GM12891 (cell line): ENCODE data around the gene CMIP.

Experiments
- DNase-seq: peaks from one replicate; pipeline ENCODE4 v3.0.0; 2011; ENCODE audit warnings: low spot score; ENCODE audit not compliant: insufficient read length
- FAIRE-seq: peaks from 2 replicates; lab custom pipeline; 2011; peaks lifted over from hg19 to GRCh38; lab: Jason Lieb, UNC
- PAX5 ChIP-seq: IDR thresholded peaks from 2 replicates; pipeline ENCODE4 v1.6.1; 2011; ENCODE audit warnings: low read length, moderate library complexity, mild to moderate bottlenecking; ENCODE audit not compliant: insufficient read depth, severe bottlenecking
- POLR2A ChIP-seq: IDR thresholded peaks from 2 replicates; pipeline ENCODE4 v1.6.1; 2011; ENCODE audit warnings: low read depth, low read length, control low read depth
- POLR2AphosphoS5 ChIP-seq: IDR thresholded peaks from 2 replicates; pipeline ENCODE4 v1.6.1; 2011; ENCODE audit warnings: low read depth, low read length, control low read depth
- POU2F2 ChIP-seq: IDR thresholded peaks from 2 replicates; pipeline ENCODE4 v1.6.1; 2011; ENCODE audit warnings: low read depth, mild to moderate bottlenecking, control low read depth, low read length, moderate library complexity
- SPI1 ChIP-seq: IDR thresholded peaks from 2 replicates; pipeline ENCODE4 v1.6.1; 2011; ENCODE audit warnings: low read depth, low read length, control low read depth
- TAF1 ChIP-seq: IDR thresholded peaks from 2 replicates; pipeline ENCODE4 v1.6.1; 2011; ENCODE audit warnings: low read depth, low read length, control low read depth

The CMIP gene

DNA sequence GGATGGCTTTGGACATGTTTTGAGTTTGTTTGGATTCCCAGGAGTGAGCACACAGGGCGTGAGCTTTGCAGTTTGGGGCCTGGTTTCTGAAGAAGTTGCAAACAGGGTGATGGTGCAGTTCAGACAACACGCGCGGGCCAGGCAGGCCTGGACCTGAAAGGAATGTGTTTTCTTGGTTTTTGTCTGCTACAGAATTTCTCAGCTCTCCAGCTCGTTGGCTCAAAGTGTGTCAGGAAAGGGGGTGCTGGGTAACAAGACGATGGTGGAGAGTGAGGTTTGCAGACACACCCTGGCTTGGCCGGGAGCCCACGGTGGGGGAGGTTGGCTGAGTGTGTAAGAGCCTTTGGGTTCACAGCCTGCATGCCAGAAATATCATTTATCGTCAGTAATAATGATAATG lies 82.3 kb downstream of the CMIP start:
- no peak for DNase-seq
- TF ChIP-seq TAF1, result no peak
- no peak for TF ChIP-seq POLR2A
- TF ChIP-seq POU2F2, result no peak
- no peak for TF ChIP-seq SPI1
- no peak for TF ChIP-seq POLR2AphosphoS5
- TF ChIP-seq PAX5, result no peak
- FAIRE-seq, result no peak

DNA sequence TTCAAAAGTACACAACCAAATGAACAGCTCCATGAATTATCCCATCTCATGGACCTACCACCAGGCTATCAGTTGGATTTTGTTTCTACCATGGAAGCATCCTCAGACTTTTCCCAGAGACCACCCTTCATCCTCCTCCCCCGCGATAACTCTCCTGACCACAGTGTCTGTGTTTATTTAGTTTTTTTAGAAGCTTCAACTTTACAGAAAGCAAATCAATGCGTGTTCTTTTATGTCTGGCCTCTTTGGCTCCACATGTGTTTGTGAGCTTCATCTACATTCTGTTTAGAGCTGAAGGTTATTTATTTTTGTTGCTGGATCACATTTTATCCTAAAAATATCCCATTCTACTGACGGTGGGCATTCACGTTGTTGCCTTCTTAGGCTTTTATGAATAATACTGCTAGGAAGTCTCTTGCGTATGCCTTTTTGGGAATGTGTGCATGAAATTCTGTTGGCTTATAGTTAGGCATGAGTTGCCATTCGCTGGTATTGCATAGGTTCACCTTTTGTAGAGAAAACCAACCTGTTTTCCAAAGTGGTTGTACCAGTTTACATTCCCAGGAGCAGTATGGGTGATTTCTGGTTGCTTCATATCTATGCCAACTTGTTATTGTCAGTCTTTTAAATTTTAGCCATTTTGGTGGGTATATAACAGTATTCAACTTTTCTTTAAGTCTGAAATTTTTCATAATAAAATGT lies 83.0 kb downstream of the CMIP start:
- TF ChIP-seq POLR2A (no peak), POU2F2 (no peak), PAX5 (no peak), POLR2AphosphoS5 (no peak), SPI1 (no peak), TAF1 (no peak)
- DNase-seq, result no peak
- FAIRE-seq, result no peak

DNA sequence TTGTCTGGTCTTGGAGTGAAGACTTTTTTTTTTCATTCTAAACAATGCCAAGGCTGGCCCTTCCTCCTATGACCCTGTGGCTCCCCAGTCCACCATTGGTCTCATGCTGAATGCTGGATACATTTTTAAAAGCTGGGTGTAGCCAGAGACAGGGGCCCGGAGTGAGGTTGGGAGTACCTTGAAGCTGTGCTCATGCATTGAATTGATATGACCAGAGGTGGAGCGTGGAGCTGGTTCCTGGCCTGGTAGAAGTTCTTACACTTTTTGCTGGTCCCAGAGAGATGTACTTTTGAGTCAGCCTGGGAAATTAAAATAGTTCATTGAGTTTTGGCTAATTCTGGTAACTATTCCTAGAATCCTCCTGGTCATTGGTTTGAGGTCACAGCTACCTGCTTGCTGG lies 83.6 kb downstream of the CMIP start:
- DNase-seq (no peak), FAIRE-seq (no peak)
- no peak for TF ChIP-seq POLR2A
- TF ChIP-seq POU2F2, result no peak
- TF ChIP-seq POLR2AphosphoS5, result no peak
- no peak for TF ChIP-seq SPI1
- no peak for TF ChIP-seq PAX5
- TF ChIP-seq TAF1, result no peak

DNA sequence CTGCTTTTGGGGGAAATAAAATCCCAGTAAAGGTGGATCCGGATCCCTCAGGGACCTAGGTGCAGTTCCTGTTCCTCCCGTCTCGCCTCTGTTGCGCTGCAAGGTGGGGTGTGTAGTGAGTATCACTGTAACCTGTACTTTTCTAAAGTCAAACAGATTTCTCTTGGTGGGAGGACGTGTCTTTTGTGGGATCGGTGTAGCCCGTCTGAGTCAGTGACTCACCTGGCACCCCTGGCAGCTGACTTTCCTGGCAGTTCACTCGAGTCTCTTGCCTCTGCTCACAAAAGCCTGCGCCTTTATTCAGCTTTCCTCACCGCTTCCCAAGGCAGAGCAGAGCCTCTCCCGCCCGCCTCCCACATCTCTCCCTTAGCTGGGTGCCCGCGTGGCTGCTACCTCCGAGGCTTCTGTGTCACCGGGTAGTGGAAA lies 85.7 kb downstream of the CMIP start:
- TF ChIP-seq POLR2A (no peak), POU2F2 (no peak), POLR2AphosphoS5 (no peak), TAF1 (no peak), SPI1 (no peak), PAX5 (no peak)
- DNase-seq, result no peak
- FAIRE-seq, result no peak

DNA sequence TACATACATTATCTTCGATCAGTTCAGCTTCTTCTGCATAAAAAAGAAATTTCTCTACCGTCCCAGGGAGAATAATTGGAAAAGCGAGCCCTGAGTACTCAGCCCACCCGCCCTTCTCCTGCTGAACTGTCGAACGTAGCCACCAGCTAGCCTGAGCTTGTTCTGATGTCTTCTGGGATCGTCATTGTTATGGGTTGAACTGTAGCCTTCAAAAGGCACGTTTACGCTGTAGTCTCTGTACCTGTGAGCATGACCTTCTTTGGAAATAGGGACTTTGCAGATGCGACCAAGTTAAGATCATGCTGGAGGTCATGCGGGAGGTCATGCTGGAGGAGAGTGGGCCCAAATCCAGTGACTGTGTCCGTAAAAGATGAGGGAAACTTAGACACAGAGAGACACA lies 86.2 kb downstream of the CMIP start:
- FAIRE-seq (no peak), DNase-seq (no peak)
- no peak for TF ChIP-seq TAF1
- TF ChIP-seq PAX5, result no peak
- TF ChIP-seq POLR2AphosphoS5, result no peak
- no peak for TF ChIP-seq SPI1
- no peak for TF ChIP-seq POU2F2
- TF ChIP-seq POLR2A, result no peak

GRCh38 chr16:81531419-81531821 lies 86.8 kb downstream of the CMIP start:
- TF ChIP-seq PAX5 (no peak), SPI1 (no peak), TAF1 (no peak), POLR2AphosphoS5 (no peak), POU2F2 (no peak), POLR2A (no peak)
- DNase-seq, result no peak
- no peak for FAIRE-seq

- TF ChIP-seq POLR2A (no peak), SPI1 (no peak), PAX5 (no peak), POLR2AphosphoS5 (no peak)
- DNase-seq (no peak), FAIRE-seq (no peak)
Measured at GRCh38 chr16:81532491-81533174, 88.0 kb downstream of the CMIP start.

DNA sequence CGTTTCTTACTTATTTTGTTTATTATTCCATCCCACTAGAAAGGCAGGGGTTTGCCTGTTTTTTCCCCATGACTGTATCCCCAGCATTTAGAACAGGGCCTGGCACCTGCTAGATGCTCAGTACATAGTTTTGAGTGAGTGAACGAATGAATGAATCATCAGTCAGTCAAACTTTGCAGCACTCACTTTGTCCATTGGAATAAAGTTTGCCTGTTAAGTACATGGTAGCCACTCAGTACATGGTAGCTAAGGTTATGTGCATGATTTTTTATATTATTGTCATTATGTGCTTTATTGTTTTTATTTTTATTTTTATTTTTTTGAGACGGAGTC lies 88.5 kb downstream of the CMIP start:
- no peak for FAIRE-seq
- DNase-seq, result no peak
- TF ChIP-seq SPI1 (no peak), POU2F2 (no peak), POLR2A (no peak), PAX5 (no peak), TAF1 (no peak), POLR2AphosphoS5 (no peak)

- FAIRE-seq, result no peak
- no peak for DNase-seq
- no peak for TF ChIP-seq POLR2AphosphoS5
- no peak for TF ChIP-seq TAF1
- no peak for TF ChIP-seq POU2F2
- no peak for TF ChIP-seq SPI1
- TF ChIP-seq POLR2A, result no peak
- no peak for TF ChIP-seq PAX5
Measured at GRCh38 chr16:81535679-81536360, 91.2 kb downstream of the CMIP start.

- DNase-seq (no peak), FAIRE-seq (no peak)
- no peak for TF ChIP-seq PAX5
- TF ChIP-seq SPI1, result no peak
- no peak for TF ChIP-seq POU2F2
- TF ChIP-seq TAF1, result no peak
- no peak for TF ChIP-seq POLR2AphosphoS5
- TF ChIP-seq POLR2A, result no peak
Measured at GRCh38 chr16:81536648-81537047, 92.0 kb downstream of the CMIP start.
